ENCODE data around the gene HNRNPCL2.
"Not testable (repeated sequence)": the region's sequence is repeated elsewhere in the genome, so short reads cannot be mapped to it uniquely, and the experiment has no call there.

Gene HNRNPCL2

DNA sequence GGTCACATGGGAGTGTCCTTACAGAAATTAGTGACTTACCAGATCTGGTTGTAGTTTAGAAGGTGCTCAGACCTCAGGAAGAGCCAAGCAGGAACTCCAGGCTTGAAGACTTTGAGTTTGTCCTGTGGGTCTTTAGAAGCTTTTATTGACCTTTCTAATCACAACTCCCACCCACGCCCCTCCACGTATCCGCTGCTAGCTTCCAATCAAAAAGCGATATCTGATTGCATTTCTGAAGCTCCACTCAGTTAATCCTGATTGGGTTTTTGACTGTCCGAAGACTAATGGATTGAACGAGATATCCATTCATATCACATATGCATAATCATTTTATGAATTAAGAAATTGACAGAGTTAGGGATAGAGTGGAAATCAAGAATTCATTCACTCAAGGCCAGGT, at the start of gene HNRNPCL2:
HNRNPCL2 (minus strand) TSS at position 101 of the 400 bp plus-strand sequence. CDS start 454 bp downstream, outside the sequence.
- not testable (repeated sequence) for DNase-seq (ENCODE audit: low read depth, low spot score)

DNA sequence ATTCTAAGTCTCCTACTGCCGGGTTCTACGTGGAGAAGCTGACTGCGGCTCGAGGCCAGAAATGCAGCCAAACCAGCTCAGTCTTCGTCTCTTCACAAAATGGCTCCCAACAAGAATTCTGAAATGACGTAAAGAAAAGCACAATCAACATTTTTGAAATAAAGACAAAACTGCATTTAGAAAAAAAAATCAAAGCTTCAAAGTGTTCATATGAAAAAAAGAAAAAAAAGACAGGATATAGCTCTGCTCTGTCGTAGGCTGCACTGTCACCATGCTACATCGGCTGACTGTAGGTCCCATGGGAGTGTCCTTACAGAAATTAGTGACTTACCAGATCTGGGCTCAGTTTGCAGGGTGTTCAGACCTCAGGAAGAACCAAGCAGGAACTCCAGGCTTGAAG, 48.9 kb upstream of the HNRNPCL2 start, which contains the start of gene HNRNPCL4:
HNRNPCL4 (minus strand) TSS at position 101 of the 400 bp plus-strand sequence. CDS start 164 bp downstream, outside the sequence.
- DNase-seq (ENCODE audit: low read depth, low spot score): not testable (repeated sequence)

DNA sequence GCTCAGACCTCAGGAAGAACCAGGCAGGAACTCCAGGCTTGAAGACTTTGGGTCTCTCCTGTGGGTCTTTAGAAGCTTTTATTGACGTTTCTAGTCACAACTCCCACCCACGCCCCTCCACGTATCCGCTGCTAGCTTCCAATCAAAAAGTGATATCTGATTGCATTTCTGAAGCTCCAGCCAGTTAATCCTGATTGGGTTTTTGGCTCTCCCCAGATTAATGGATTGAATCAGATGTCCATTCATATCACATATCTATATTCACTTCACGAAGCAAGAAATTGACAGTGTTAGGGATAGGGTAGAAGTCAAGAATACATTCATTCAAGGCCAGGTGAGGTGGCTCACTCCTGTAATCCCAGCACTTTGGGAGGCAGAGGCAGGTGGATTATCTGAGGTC, 39.3 kb upstream of the HNRNPCL2 start, which contains the start of gene PRAMEF26:
PRAMEF26 (minus strand) TSS at position 101 of the 400 bp plus-strand sequence. CDS start 2,914 bp downstream, outside the sequence.
- not testable (repeated sequence) for DNase-seq (ENCODE audit: low read depth, low spot score)

DNA sequence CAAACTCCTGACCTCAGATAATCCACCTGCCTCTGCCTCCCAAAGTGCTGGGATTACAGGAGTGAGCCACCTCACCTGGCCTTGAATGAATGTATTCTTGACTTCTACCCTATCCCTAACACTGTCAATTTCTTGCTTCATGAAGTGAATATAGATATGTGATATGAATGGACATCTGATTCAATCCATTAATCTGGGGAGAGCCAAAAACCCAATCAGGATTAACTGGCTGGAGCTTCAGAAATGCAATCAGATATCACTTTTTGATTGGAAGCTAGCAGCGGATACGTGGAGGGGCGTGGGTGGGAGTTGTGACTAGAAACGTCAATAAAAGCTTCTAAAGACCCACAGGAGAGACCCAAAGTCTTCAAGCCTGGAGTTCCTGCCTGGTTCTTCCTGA, 46.2 kb downstream of the HNRNPCL2 start, which contains the start of gene PRAMEF25:
PRAMEF25 (plus strand) TSS at position 301 of the 400 bp plus-strand sequence. CDS start 2,920 bp downstream, outside the sequence.
- not testable (repeated sequence) for DNase-seq (ENCODE audit: low read depth, low spot score)
